ENCODE data around the gene GALNT2. TPM values are rescaled to one million over a fixed set of nuclear protein-coding genes. Genes with fewer than 3 reads are reported as not detected.

Gene GALNT2
- total and polyA plus RNA-seq, 2 donors from 2014 or later, result 20.2 to 59.2 TPM

GRCh38 chr1:230226814-230227213 lies 159.8 kb downstream of the GALNT2 start:
- Histone ChIP-seq H3K4me3 (ENCODE audit: low read length in 3 of 3) (no peak overlapping the region), H3K36me3 (ENCODE audit: control insufficient read depth in 2 of 3, insufficient read depth in 3 of 3, low read length in 3 of 3) (no peaks in the 10 kb centered on the region), H3K9ac (ENCODE audit: low read length in 3 of 3) (no peak overlapping the region), H3K27ac (ENCODE audit: low read depth in 2 of 2, low read length in 2 of 2) (no peak overlapping the region), H3K27me3 (ENCODE audit: control insufficient read depth, insufficient read depth, low read length) (no peaks in the 10 kb centered on the region), H3K9me3 (ENCODE audit: control insufficient read depth in 2 of 3, insufficient read depth in 1 of 3, low read length in 3 of 3) (no peaks in the 10 kb centered on the region), H3K4me1 (ENCODE audit: control insufficient read depth in 2 of 3, insufficient read depth in 2 of 3, low read depth in 1 of 3, low read length in 3 of 3) (peaks cover 0 to 3% (median 0%) of the 10 kb centered on the region in 3 donors)
- DNase-seq (no peak), FAIRE-seq (no peak)
- intact Hi-C loops (cut with DNase I), result no loop called here
- no peak for TF ChIP-seq CTCF (IDR thresholded peaks at IDR 0.05; ENCODE audit: borderline replicate concordance, extremely low read depth, insufficient read depth)

DNA sequence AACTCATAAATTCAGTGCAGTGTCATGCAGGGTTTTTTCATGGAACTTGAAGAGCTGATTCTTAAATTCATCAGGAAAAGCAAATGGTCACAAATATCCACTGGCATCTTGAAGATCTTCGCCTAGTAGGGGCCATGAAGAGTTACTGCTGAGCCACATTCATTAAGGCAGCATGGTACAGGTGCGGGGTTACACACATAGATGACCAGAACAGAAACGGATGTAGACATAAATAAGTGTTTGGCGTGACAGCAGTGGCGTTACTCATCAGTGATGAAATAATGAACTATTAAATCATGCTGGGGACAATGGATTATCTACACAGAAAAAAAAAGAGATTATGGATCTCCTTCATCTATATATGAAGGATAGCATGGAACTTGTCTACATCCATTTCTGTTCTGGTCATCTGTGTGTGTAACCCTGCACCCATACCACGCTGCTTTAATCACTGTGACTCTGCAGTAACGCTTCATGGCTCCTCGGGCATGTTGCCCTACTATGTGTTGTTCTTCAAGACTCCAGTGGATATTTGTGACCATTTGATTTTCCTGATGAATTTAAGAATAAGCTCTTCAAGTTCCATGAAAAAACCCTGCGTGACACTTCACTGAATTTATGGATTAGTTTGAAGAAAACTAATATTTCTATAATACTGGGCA lies 161.3 kb downstream of the GALNT2 start:
- Histone ChIP-seq H3K9me3 (ENCODE audit: control insufficient read depth in 2 of 3, insufficient read depth in 1 of 3, low read length in 3 of 3) (no peaks in the 10 kb centered on the region), H3K4me1 (ENCODE audit: control insufficient read depth in 2 of 3, insufficient read depth in 2 of 3, low read depth in 1 of 3, low read length in 3 of 3) (peaks cover 0 to 3% (median 0%) of the 10 kb centered on the region in 3 donors), H3K27ac (ENCODE audit: low read depth in 2 of 2, low read length in 2 of 2) (no peak overlapping the region), H3K27me3 (ENCODE audit: control insufficient read depth, insufficient read depth, low read length) (no peaks in the 10 kb centered on the region), H3K36me3 (ENCODE audit: control insufficient read depth in 2 of 3, insufficient read depth in 3 of 3, low read length in 3 of 3) (no peaks in the 10 kb centered on the region), H3K4me3 (ENCODE audit: low read length in 3 of 3) (no peak overlapping the region), H3K9ac (ENCODE audit: low read length in 3 of 3) (no peak overlapping the region)
- no peak for DNase-seq
- TF ChIP-seq CTCF (IDR thresholded peaks at IDR 0.05; ENCODE audit: borderline replicate concordance, extremely low read depth, insufficient read depth), result no peak
- FAIRE-seq, result no peak
- intact Hi-C loops (cut with DNase I), result no loop called here

DNA sequence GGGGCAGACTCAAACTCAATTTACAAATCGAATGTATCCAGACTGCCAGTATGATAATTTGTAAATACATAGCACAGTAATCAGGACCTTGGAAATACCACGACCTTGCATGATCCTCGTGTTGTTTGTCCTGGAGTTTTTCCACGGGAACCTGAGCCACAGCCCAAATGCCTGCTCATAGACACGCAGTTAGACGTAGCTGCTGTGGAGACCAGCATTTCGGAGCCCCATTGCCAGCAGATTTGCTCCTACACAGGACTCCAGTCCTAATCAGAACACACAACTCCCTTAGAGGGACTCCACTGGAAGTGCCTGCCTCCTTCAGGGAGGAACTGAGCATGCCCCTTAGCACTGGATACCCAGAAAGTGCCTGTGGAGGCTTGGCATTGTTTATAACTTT lies 163.2 kb downstream of the GALNT2 start:
- Histone ChIP-seq H3K27me3 (ENCODE audit: control insufficient read depth, insufficient read depth, low read length) (no peaks in the 10 kb centered on the region), H3K9me3 (ENCODE audit: control insufficient read depth in 2 of 3, insufficient read depth in 1 of 3, low read length in 3 of 3) (no peaks in the 10 kb centered on the region), H3K4me1 (ENCODE audit: control insufficient read depth in 2 of 3, insufficient read depth in 2 of 3, low read depth in 1 of 3, low read length in 3 of 3) (peaks cover 0 to 3% (median 0%) of the 10 kb centered on the region in 3 donors), H3K4me3 (ENCODE audit: low read length in 3 of 3) (no peak overlapping the region), H3K36me3 (ENCODE audit: control insufficient read depth in 2 of 3, insufficient read depth in 3 of 3, low read length in 3 of 3) (no peaks in the 10 kb centered on the region), H3K27ac (ENCODE audit: low read depth in 2 of 2, low read length in 2 of 2) (no peak overlapping the region), H3K9ac (ENCODE audit: low read length in 3 of 3) (no peak overlapping the region)
- FAIRE-seq, result no peak
- no peak for TF ChIP-seq CTCF (IDR thresholded peaks at IDR 0.05; ENCODE audit: borderline replicate concordance, extremely low read depth, insufficient read depth)
- intact Hi-C loops (cut with DNase I), result no loop called here
- DNase-seq, result no peak

Data from kidney (tissue), 14 donors.